GM21526 (cell line): ENCODE measurements around the gene ANP32E.

Source experiments
- ATAC-seq: cut with Tn5 transposase; IDR thresholded peaks from one replicate; pipeline ENCODE4 v1.9.1; 2021; ENCODE audit warnings: moderate library complexity; ENCODE audit not compliant: unreplicated experiment, low FRiP score

Gene ANP32E

GRCh38 chr1:150235852-150236613, at the start of gene ANP32E:
Gene ANP32E, minus strand, starts transcription at chr1:150236112. Its CDS starts 326 bp downstream, at chr1:150235786.
- peak; percentile 79 for ATAC-seq

- ATAC-seq: no peak
Measured at GRCh38 chr1:150283260-150283659, 47.3 kb upstream of the ANP32E start.

- ATAC-seq: no peak
Measured at GRCh38 chr1:150282558-150282958, 46.6 kb upstream of the ANP32E start.

GRCh38 chr1:150281758-150282557, 46.0 kb upstream of the ANP32E start, which contains the start of gene CIART:
Gene CIART, plus strand, starts transcription at chr1:150282554. Its CDS starts 714 bp downstream, at chr1:150283268.
- no peak for ATAC-seq

GRCh38 chr1:150281221-150281757, 45.4 kb upstream of the ANP32E start:
- no peak for ATAC-seq

- ATAC-seq: no peak
Measured at GRCh38 chr1:150280138-150280707, 44.3 kb upstream of the ANP32E start.

GRCh38 chr1:150273311-150273710, 37.4 kb upstream of the ANP32E start:
- no peak for ATAC-seq

GRCh38 chr1:150271291-150271959, 35.5 kb upstream of the ANP32E start:
- no peak for ATAC-seq

- ATAC-seq: no peak
Measured at GRCh38 chr1:150269451-150269850, 33.5 kb upstream of the ANP32E start.

- peak; percentile 75 for ATAC-seq
Measured at GRCh38 chr1:150268705-150269403, 32.9 kb upstream of the ANP32E start, which contains the start of gene APH1A. Gene APH1A, minus strand, starts transcription at chr1:150269016. Its CDS starts 206 bp downstream, at chr1:150268810.

- peak; percentile 27 for ATAC-seq
Measured at GRCh38 chr1:150268340-150268704, 32.4 kb upstream of the ANP32E start.

GRCh38 chr1:150267896-150268295, 32.0 kb upstream of the ANP32E start:
- no peak for ATAC-seq

- no peak for ATAC-seq
Measured at GRCh38 chr1:150263549-150263948, 27.6 kb upstream of the ANP32E start.

- ATAC-seq: no peak
Measured at GRCh38 chr1:150262388-150263320, 26.7 kb upstream of the ANP32E start.

GRCh38 chr1:150261367-150261766, 25.5 kb upstream of the ANP32E start:
- ATAC-seq: no peak

GRCh38 chr1:150259758-150260669, 24.1 kb upstream of the ANP32E start:
- ATAC-seq: no peak

GRCh38 chr1:150259217-150259616, 23.3 kb upstream of the ANP32E start:
- no peak for ATAC-seq
